ENCODE data around the gene OR52J3. TPM values are rescaled to one million over a fixed set of nuclear protein-coding genes. Genes with fewer than 3 reads are reported as not detected.

OR52J3 gene
- total RNA-seq, 1 experiment from 2014 or later = not detected

GRCh38 chr11:5083602-5084001 is 37.3 kb downstream of the OR52J3 start:
- CTCF ChIA-PET = no interaction called here
- ATAC-seq (no peak), DNase-seq (ENCODE audit: low read depth, low spot score) (no peak)
- in situ Hi-C loops (cut with HindIII; ENCODE audit: low pct_unique_long_range_greater_than_20kb, low sequenced_read_pairs) = no loop called here
- intact Hi-C loops (cut with micrococcal nuclease; ENCODE audit: unreplicated experiment) = no loop called here
- Histone ChIP-seq H3K9me3 (ENCODE audit: control insufficient read depth, insufficient read depth, low read depth, low read length) (no peaks in the 10 kb centered on the region), H3K27ac (ENCODE audit: low read length) (no peak overlapping the region), H3K4me1 (ENCODE audit: control insufficient read depth, insufficient read depth, low read length) (no peaks in the 10 kb centered on the region), H3K27me3 (ENCODE audit: control insufficient read depth, insufficient read depth, low read length) (no peaks in the 10 kb centered on the region), H3K36me3 (ENCODE audit: control insufficient read depth, insufficient read depth, low read length) (no peaks in the 10 kb centered on the region), H3K4me3 (ENCODE audit: low read depth in 2 of 2, low read length in 2 of 2) (no peak overlapping the region)
- TF ChIP-seq SIN3A (IDR thresholded peaks at IDR 0.05; ENCODE audit: borderline replicate concordance, insufficient read depth, low read depth, low read length) = no peak
- no peak for TF ChIP-seq POLR2AphosphoS5 (IDR thresholded peaks at IDR 0.05; ENCODE audit: low read depth, low read length)
- no peak for TF ChIP-seq REST (IDR thresholded peaks at IDR 0.05; ENCODE audit: insufficient read depth in 1 of 2, low read depth in 2 of 2, low read length in 1 of 2)
- TF ChIP-seq CTCF (IDR thresholded peaks at IDR 0.05) = no peak
- TF ChIP-seq TCF7L2 (IDR thresholded peaks at IDR 0.05; ENCODE audit: low read depth, low read length) = no peak
- POLR2A ChIA-PET = no interaction called here
- no TSS peak for BruUV-seq (replicated peaks)

GRCh38 chr11:5088556-5088955 is 42.2 kb downstream of the OR52J3 start:
- no peak for DNase-seq (ENCODE audit: low read depth, low spot score)
- BruUV-seq (replicated peaks) = no TSS peak
- no peaks in the 10 kb centered on the region for H3K9me3 ChIP-seq (ENCODE audit: control insufficient read depth, insufficient read depth, low read depth, low read length)
- in situ Hi-C loops (cut with HindIII; ENCODE audit: low pct_unique_long_range_greater_than_20kb, low sequenced_read_pairs) = no loop called here
- no peak for ATAC-seq
- H3K27ac ChIP-seq (ENCODE audit: low read length) = no peak overlapping the region
- H3K4me1 ChIP-seq (ENCODE audit: control insufficient read depth, insufficient read depth, low read length) = no peaks in the 10 kb centered on the region
- H3K36me3 ChIP-seq (ENCODE audit: control insufficient read depth, insufficient read depth, low read length) = no peaks in the 10 kb centered on the region
- ChIA-PET POLR2A (no interaction called here), CTCF (no interaction called here)
- TF ChIP-seq POLR2AphosphoS5 (IDR thresholded peaks at IDR 0.05; ENCODE audit: low read depth, low read length) = no peak
- TF ChIP-seq CTCF (IDR thresholded peaks at IDR 0.05) = no peak
- TF ChIP-seq SIN3A (IDR thresholded peaks at IDR 0.05; ENCODE audit: borderline replicate concordance, insufficient read depth, low read depth, low read length) = no peak
- TF ChIP-seq TCF7L2 (IDR thresholded peaks at IDR 0.05; ENCODE audit: low read depth, low read length) = no peak
- TF ChIP-seq REST (IDR thresholded peaks at IDR 0.05; ENCODE audit: insufficient read depth in 1 of 2, low read depth in 2 of 2, low read length in 1 of 2) = no peak
- H3K4me3 ChIP-seq (ENCODE audit: low read depth in 2 of 2, low read length in 2 of 2) = no peak overlapping the region
- H3K27me3 ChIP-seq (ENCODE audit: control insufficient read depth, insufficient read depth, low read length) = no peaks in the 10 kb centered on the region
- intact Hi-C loops (cut with micrococcal nuclease; ENCODE audit: unreplicated experiment) = no loop called here
